Keratinocyte (primary cell): ENCODE data around the gene IRAK2. TPM values are rescaled to one million over a fixed set of nuclear protein-coding genes. Genes with fewer than 3 reads are reported as not detected.

Source experiments
- DNase-seq: peaks from one replicate; pipeline ENCODE4 v3.0.0-alpha.2; 2011; ENCODE audit warnings: low read depth, missing footprints, low spot score
- FAIRE-seq: peaks from 2 replicates; lab custom pipeline; 2011; peaks lifted over from hg19 to GRCh38; lab: Jason Lieb, UNC
- H2AFZ ChIP-seq: 2 replicates; pipeline ENCODE4 v1.6.0; 2012; ENCODE audit warnings: low read length, control low read depth, inconsistent platforms; ENCODE audit not compliant: control insufficient read depth
- H3K27ac ChIP-seq: 2 replicates; pipeline ENCODE4 v1.5.1; 2011; ENCODE audit warnings: low read length; ENCODE audit not compliant: control insufficient read depth, insufficient read depth
- H3K27me3 ChIP-seq: 3 replicates; pipeline ENCODE4 v1.6.0; 2011; ENCODE audit warnings: low read length; ENCODE audit not compliant: control insufficient read depth, insufficient read depth; ENCODE audit errors: extremely low read depth
- H3K36me3 ChIP-seq, 2 experiments: 2 replicates in 1 of 2; 3 replicates in 1 of 2; pipeline ENCODE4 v1.5.1; 2011; ENCODE audit warnings: low read length in 2 of 2, mild to moderate bottlenecking in 1 of 2; ENCODE audit not compliant: control insufficient read depth in 2 of 2, insufficient read depth in 2 of 2; ENCODE audit errors: extremely low read depth in 1 of 2
- H3K4me1 ChIP-seq: 3 replicates; pipeline ENCODE4 v1.5.1; 2011; ENCODE audit warnings: low read length; ENCODE audit not compliant: control insufficient read depth, insufficient read depth; ENCODE audit errors: extremely low read depth
- H3K4me2 ChIP-seq: 3 replicates; pipeline ENCODE4 v1.6.0; 2011; ENCODE audit warnings: low read depth, low read length; ENCODE audit not compliant: control insufficient read depth, insufficient read depth; ENCODE audit errors: extremely low read depth
- H3K4me3 ChIP-seq, 3 experiments: fragments of 200-600 bp in 1 of 3; sonication (generic) in 1 of 3; 2 replicates in 2 of 3; 3 replicates in 1 of 3; pipeline ENCODE4 v1.5.1; 2011 to 2016; ENCODE audit warnings: low read length in 3 of 3, mild to moderate bottlenecking in 3 of 3, control low read depth in 2 of 3, inconsistent platforms in 1 of 3, low read depth in 1 of 3, mixed read lengths in 1 of 3, mixed run types in 1 of 3, moderate library complexity in 1 of 3; ENCODE audit not compliant: control insufficient read depth in 2 of 3, insufficient read depth in 2 of 3; ENCODE audit errors: extremely low read depth in 1 of 3
- H3K79me2 ChIP-seq: 2 replicates; pipeline ENCODE4 v1.6.0; 2012; ENCODE audit warnings: low read length; ENCODE audit not compliant: control insufficient read depth, insufficient read depth
- H3K9ac ChIP-seq: 3 replicates; pipeline ENCODE4 v1.6.0; 2011; ENCODE audit warnings: low read length; ENCODE audit not compliant: control insufficient read depth, insufficient read depth; ENCODE audit errors: extremely low read depth
- H3K9me1 ChIP-seq: 3 replicates; pipeline ENCODE4 v1.6.0; 2011; ENCODE audit warnings: low read length; ENCODE audit not compliant: control insufficient read depth, insufficient read depth; ENCODE audit errors: extremely low read depth
- H3K9me3 ChIP-seq: 2 replicates; pipeline ENCODE4 v1.5.1; 2012; ENCODE audit warnings: low read depth, low read length; ENCODE audit not compliant: control insufficient read depth
- H4K20me1 ChIP-seq: 3 replicates; pipeline ENCODE4 v1.6.0; 2011; ENCODE audit warnings: low read length; ENCODE audit not compliant: control insufficient read depth, insufficient read depth; ENCODE audit errors: extremely low read depth
- EZH2 ChIP-seq: IDR thresholded peaks from one replicate; pipeline ENCODE4 v1.6.1; 2012; ENCODE audit warnings: inconsistent platforms, mild to moderate bottlenecking, low read length, moderate library complexity
- dilution Hi-C: fragments of 300-500 bp; cut with MboI; formaldehyde crosslinking; loops from one replicate; pipeline ENCODE4 v1.7.0; 2020; ENCODE audit warnings: low sequenced_read_pairs; ENCODE audit not compliant: extremely low pct_ligation_motif_present
- polyA plus RNA-seq, 5 experiments: library from polyadenylated mRNA; depleted of rRNA in 3 of 5; stranded (reverse) in 3 of 5; stranded (forward) in 1 of 5; unstranded in 1 of 5; fragments of >200 nt; gene quantifications; 1 replicate in 1 of 5; 2 replicates in 3 of 5; 3 replicates in 1 of 5; pipeline versions ENCODE4 v1.2.1 to v1.2.3, GENCODE V29; 2011 to 2012; ENCODE audit warnings: missing spikeins in 2 of 5, low read depth in 1 of 5, low replicate concordance in 1 of 5
- TF ChIP-seq, protein P1 (sequence below), 3 experiments: IDR thresholded peaks in 1 of 3; conservative IDR thresholded peaks in 1 of 3; optimal IDR thresholded peaks in 1 of 3; 2 replicates in 2 of 3; 3 replicates in 1 of 3; pipeline versions ENCODE3 to v1.5.1; 2011; ENCODE audit warnings: low read length in 3 of 3, mild to moderate bottlenecking in 3 of 3, moderate library complexity in 2 of 3, control low read depth in 1 of 3, inconsistent platforms in 1 of 3; ENCODE audit not compliant: insufficient read depth in 2 of 3; ENCODE audit errors: extremely low read depth in 1 of 3

The IRAK2 gene
- polyA plus RNA-seq, 1 donor (not counting 4 experiments of a cell fraction or from before 2014, with no cell fraction given) = 3.5 TPM

- Histone ChIP-seq H3K4me1 (peaks cover 9% of the 10 kb centered on the region), H3K9ac (no peak overlapping the region), H3K9me3 (no peaks in the 10 kb centered on the region), H3K27ac (no peak overlapping the region), H3K79me2 (peaks cover 73% of the 10 kb centered on the region), H3K27me3 (no peaks in the 10 kb centered on the region), H4K20me1 (no peaks in the 10 kb centered on the region), H2AFZ (no peak overlapping the region), H3K4me2 (no peak overlapping the region), H3K36me3 (peaks cover 2 to 10% of the 10 kb centered on the region in 2 experiments), H3K4me3 (no peak overlapping the region), H3K9me1 (no peaks in the 10 kb centered on the region)
- TF ChIP-seq EZH2 = no peak
- TF ChIP-seq, protein P1, sequence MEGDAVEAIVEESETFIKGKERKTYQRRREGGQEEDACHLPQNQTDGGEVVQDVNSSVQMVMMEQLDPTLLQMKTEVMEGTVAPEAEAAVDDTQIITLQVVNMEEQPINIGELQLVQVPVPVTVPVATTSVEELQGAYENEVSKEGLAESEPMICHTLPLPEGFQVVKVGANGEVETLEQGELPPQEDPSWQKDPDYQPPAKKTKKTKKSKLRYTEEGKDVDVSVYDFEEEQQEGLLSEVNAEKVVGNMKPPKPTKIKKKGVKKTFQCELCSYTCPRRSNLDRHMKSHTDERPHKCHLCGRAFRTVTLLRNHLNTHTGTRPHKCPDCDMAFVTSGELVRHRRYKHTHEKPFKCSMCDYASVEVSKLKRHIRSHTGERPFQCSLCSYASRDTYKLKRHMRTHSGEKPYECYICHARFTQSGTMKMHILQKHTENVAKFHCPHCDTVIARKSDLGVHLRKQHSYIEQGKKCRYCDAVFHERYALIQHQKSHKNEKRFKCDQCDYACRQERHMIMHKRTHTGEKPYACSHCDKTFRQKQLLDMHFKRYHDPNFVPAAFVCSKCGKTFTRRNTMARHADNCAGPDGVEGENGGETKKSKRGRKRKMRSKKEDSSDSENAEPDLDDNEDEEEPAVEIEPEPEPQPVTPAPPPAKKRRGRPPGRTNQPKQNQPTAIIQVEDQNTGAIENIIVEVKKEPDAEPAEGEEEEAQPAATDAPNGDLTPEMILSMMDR (optimal IDR thresholded peaks at IDR 0.05 in 1 of 3, IDR thresholded peaks at IDR 0.05 in 1 of 3, conservative IDR thresholded peaks at IDR 0.05 in 1 of 3; ENCODE audit: extremely low read depth in 1 of 3, insufficient read depth in 2 of 3, low read length in 3 of 3) = no peak
- no peak for DNase-seq
- dilution Hi-C loops = no loop called here
- FAIRE-seq = no peak
Measured at GRCh38 chr3:10119376-10119775, 45.3 kb upstream of the IRAK2 start.

DNA sequence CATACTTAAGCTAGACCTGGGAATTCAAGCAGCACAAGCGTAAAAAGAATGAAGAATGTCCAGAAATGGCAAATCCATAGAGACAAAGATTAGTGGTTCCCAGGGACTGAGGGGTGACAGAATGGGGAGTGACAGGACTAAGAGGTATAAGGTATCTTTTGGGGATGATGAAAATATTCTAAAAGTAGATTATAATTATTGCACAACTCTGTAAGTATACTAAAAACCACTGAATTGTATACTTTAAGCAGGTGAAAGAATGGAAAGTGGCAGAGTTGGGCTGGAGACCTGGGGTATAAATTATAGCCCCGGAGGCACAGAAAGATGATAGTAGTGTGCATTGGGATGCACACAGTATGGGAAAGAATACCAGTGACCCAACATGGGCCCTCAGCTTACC, 43.7 kb upstream of the IRAK2 start:
- Histone ChIP-seq H3K36me3 (peaks cover 7 to 12% of the 10 kb centered on the region in 2 experiments), H3K9me3 (no peaks in the 10 kb centered on the region), H3K79me2 (peaks cover 73% of the 10 kb centered on the region), H3K9ac (no peak overlapping the region), H3K9me1 (no peaks in the 10 kb centered on the region), H3K4me2 (no peak overlapping the region), H3K27me3 (no peaks in the 10 kb centered on the region), H4K20me1 (no peaks in the 10 kb centered on the region), H3K4me3 (no peak overlapping the region), H2AFZ (no peak overlapping the region), H3K4me1 (peaks cover 9% of the 10 kb centered on the region), H3K27ac (no peak overlapping the region)
- dilution Hi-C loops = no loop called here
- DNase-seq = no peak
- no peak for FAIRE-seq
- TF ChIP-seq, protein P1 (optimal IDR thresholded peaks at IDR 0.05 in 1 of 3, IDR thresholded peaks at IDR 0.05 in 1 of 3, conservative IDR thresholded peaks at IDR 0.05 in 1 of 3; ENCODE audit: extremely low read depth in 1 of 3, insufficient read depth in 2 of 3, low read length in 3 of 3) = no peak
- no peak for TF ChIP-seq EZH2
